Heart right ventricle (tissue), 16 donors: Measurements from ENCODE around the gene PROX2. TPM values are rescaled to one million over a fixed set of nuclear protein-coding genes. Genes with fewer than 3 reads are reported as not detected.

Source experiments
- ATAC-seq, 8 donors: fragments of 200-7000 bp; cut with Tn5 transposase; one replicate each; pipeline ENCODE4 v1.9.1; 2020; ENCODE audit warnings: mild to moderate bottlenecking in 8 of 8, moderate library complexity in 8 of 8, moderate number of reproducible peaks in 1 of 8
- DNase-seq, 2 donors: peaks; one replicate each; pipeline ENCODE4 v3.0.0-alpha.2; 2020
- H3K27ac ChIP-seq, 10 donors: fragments of 200-600 bp; sonication (generic) in 2 of 10; one replicate each; pipeline versions ENCODE4 v1.5.0 to v1.8.0; 2020 to 2022; ENCODE audit warnings: mild to moderate bottlenecking in 3 of 10
- H3K27me3 ChIP-seq, 7 donors: fragments of 200-600 bp; one replicate each; pipeline ENCODE4 v1.8.0; 2021 to 2022; ENCODE audit warnings: mild to moderate bottlenecking in 2 of 7
- H3K36me3 ChIP-seq, 9 donors: fragments of 200-600 bp; sonication (generic) in 1 of 9; one replicate each; pipeline versions ENCODE4 v1.5.0 to v1.8.0; 2020 to 2022; ENCODE audit warnings: mild to moderate bottlenecking in 2 of 9
- H3K4me1 ChIP-seq, 9 donors: fragments of 200-600 bp; sonication (generic) in 1 of 9; one replicate each; pipeline versions ENCODE4 v1.5.0 to v1.8.0; 2020 to 2022; ENCODE audit warnings: mild to moderate bottlenecking in 4 of 9
- H3K4me3 ChIP-seq, 10 donors: fragments of 200-600 bp; sonication (generic) in 2 of 10; one replicate each; pipeline versions ENCODE4 v1.5.0 to v1.8.0; 2020 to 2022; ENCODE audit warnings: mild to moderate bottlenecking in 7 of 10, moderate library complexity in 2 of 10
- H3K9me3 ChIP-seq, 11 donors: fragments of 200-600 bp in 10 of 11; sonication (generic) in 2 of 11; one replicate each; pipeline versions ENCODE4 v1.5.0 to v1.8.0; 2013 to 2022; ENCODE audit warnings: mild to moderate bottlenecking in 2 of 11, control low read depth in 1 of 11, moderate library complexity in 1 of 11
- CTCF ChIP-seq, 9 donors: fragments of 200-600 bp; sonication (generic) in 2 of 9; IDR thresholded peaks; one replicate each; pipeline versions ENCODE4 v1.5.0 to v1.8.0; 2021 to 2022; ENCODE audit warnings: antibody characterized with exemption in 9 of 9, mild to moderate bottlenecking in 5 of 9, moderate library complexity in 1 of 9
- WGBS, 2 donors: extraction: QIAGEN DNeasy Blood & Tissue Kit; methylation state at CpG; one replicate each; pipeline ENCODE4 v1.1.7; 2013; ENCODE audit warnings: inconsistent platforms in 1 of 2; 5-methylcytosine and 5-hydroxymethylcytosine counted together
- intact Hi-C, 10 donors: fragments of 100-400 bp; cut with DNase I; formaldehyde crosslinking; loops; one replicate each; pipeline versions ENCODE4 v1.11.1 to v1.14.2; 2022
- polyA plus RNA-seq, 2 donors: library from polyadenylated mRNA; stranded (reverse); fragments of 200-250 nt; gene quantifications; one replicate each; pipeline ENCODE4 v1.2.3, GENCODE V29; 2013
- total RNA-seq, 10 donors: library from RNA; stranded (reverse); fragmentation: NEBNext Ultra II Directional in 3 of 10; extraction: Animal tissue kit (Norgen Biotek cat#: 25700) in 3 of 10; gene quantifications; one replicate each; pipeline versions ENCODE4 v1.2.1 to v1.2.4, GENCODE V29; 2021 to 2023
- donor health status: Arrhythmogenic right ventricular cardiomyopathy.
- donor health status: ischemic (EF 13 %, LVEDD 7.1; RV severe dilation, severe dysfunction).
- donor health status: healthy with polysubstance abuse.
- donor health status: DM: no; HTN: yes; CAD: no.
- donor health status: DM: no; HTN: no; CAD: no.
- donor health status: ischemic (EF 25% LVEDD 6.9; RV normal size, moderate dysfunction).
- donor health status: ischemic (EF 25% LVEDD 5.7; RV mildly dilated, moderate dysfunction).
- donor health status: healthy.
- donor health status: DM: yes; HTN: yes; CAD: no.
- donor health status: Ischemic cardiomyopathy.
- donor health status: ischemic (EF 35%, LVEDD 5.7; RV mildly dilated, moderate dysfunction).
- donor health status: nonischemic (EF 11% LVEDD 7.7; RV severe dilation, severe dysfunction).
- donor health status: DM: yes; HTN: yes; CAD: no.
- donor health status: PGD.
- donor health status: ischemic (EF 29% LVEDD 5.4; RV normal size, mild dysfunction).
- donor health status: nonischemic (EF 23%, LVEDD 6.1; RV moderate dilation, normal function).

Gene PROX2
- total and polyA plus RNA-seq, 12 donors: not detected

DNA sequence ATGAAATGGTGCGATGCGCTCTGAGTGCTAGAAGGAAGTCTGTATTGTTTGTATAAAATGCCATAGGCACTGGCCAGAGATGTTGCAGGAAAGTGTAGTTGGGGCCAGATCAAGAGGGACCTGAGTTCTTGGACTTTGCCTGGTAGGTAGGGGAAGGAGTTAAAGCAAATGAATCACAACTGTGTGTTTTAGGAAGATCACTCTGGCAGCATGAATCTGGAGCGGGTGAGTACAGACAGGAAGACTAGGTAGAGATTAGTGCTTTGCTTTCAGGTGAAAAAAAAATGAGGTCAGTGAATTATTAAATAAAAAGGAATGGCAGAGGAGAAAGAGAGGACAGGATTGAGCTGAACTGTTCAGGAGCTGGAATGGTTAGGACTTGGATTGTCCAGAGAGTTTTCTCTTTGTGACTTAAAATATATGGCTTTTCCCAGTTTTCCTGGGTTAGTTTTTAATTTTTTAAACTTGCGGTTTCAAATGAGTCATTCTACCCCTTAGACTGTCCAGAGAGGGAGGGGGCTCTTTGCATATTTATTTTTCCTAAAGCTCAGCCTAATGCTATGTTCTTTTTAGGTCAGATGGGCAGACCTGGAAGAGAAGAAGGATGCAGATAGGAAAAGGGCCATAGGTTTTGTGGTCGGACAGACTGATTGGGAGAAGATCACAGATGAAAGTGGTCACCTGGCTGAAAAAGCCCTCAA is 41.1 kb downstream of the PROX2 start:
- TF ChIP-seq CTCF (IDR thresholded peaks at IDR 0.05): no peak
- DNase-seq (no peak), ATAC-seq (no peak)
- Histone ChIP-seq H3K27me3 (no peaks in the 10 kb centered on the region), H3K36me3 (peaks cover 0 to 67% (median 17%) of the 10 kb centered on the region in 9 donors), H3K9me3 (no peaks in the 10 kb centered on the region), H3K27ac (no peak overlapping the region), H3K4me3 (no peak overlapping the region), H3K4me1 (peaks cover 0 to 28% (median 0%) of the 10 kb centered on the region in 9 donors)
- intact Hi-C loops: no loop called here
- 75 to 87% methylated on average over 5 of the region's 5 CpGs for WGBS, 2 donors

- ATAC-seq (no peak), DNase-seq (no peak)
- H3K4me3 ChIP-seq: no peak overlapping the region
- no peak for TF ChIP-seq CTCF (IDR thresholded peaks at IDR 0.05)
- H3K9me3 ChIP-seq: no peaks in the 10 kb centered on the region
- peaks cover 0 to 81% (median 21%) of the 10 kb centered on the region in 9 donors for H3K36me3 ChIP-seq
- H3K27me3 ChIP-seq: no peaks in the 10 kb centered on the region
- intact Hi-C loops: no loop called here
- no peak overlapping the region for H3K27ac ChIP-seq
- H3K4me1 ChIP-seq: peaks cover 0 to 24% (median 0%) of the 10 kb centered on the region in 9 donors
- 95 to 96% methylated on average over 4 of the region's 4 CpGs for WGBS, 2 donors
Measured at GRCh38 chr14:74832849-74833248, 43.1 kb downstream of the PROX2 start.

DNA sequence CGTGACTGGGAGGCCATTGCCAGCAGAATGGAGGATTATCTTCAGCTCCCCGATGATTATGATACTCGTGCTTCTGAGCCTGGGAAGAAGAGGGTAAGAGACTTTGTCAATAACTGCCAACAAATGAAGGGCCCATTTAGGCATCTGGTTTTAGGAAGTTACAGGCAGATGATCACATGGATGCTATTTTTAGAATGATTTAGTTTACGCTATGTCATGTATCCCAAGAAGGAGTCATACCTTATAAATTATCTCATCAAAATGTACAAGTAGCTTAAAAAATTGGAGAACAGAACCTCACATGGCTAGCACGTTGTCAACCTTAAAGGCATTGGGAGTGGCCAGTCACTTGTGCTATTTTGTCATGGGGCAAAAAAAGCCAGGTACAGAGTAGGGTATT is 46.7 kb downstream of the PROX2 start:
- Histone ChIP-seq H3K9me3 (no peaks in the 10 kb centered on the region), H3K36me3 (peaks cover 0 to 86% (median 21%) of the 10 kb centered on the region in 9 donors), H3K27ac (no peak overlapping the region), H3K27me3 (no peaks in the 10 kb centered on the region), H3K4me1 (peaks cover 0 to 11% (median 0%) of the 10 kb centered on the region in 9 donors), H3K4me3 (no peak overlapping the region)
- no peak for ATAC-seq
- 64 to 73% methylated on average over 5 of the region's 5 CpGs for WGBS, 2 donors
- DNase-seq: no peak
- intact Hi-C loops: no loop called here
- TF ChIP-seq CTCF (IDR thresholded peaks at IDR 0.05): no peak

DNA sequence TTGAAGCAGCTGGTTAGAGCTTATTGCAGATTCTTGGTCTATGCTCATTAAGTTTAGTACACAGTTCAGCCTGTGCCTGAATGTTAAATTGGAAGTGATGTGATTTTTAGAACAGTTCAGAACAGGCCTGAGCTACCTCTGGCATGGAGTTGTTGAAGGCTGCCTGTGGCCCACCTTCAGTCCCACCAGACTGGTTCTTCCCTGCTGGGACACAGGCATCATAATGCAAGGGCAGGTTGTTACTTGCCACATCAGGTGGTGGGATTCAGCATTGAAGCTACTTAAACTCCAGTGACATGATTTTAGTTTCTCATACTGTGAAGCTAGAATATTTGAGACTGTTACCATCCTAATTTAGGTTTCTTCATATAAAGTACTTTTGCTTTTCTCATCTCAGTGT is 49.4 kb downstream of the PROX2 start:
- Histone ChIP-seq H3K27me3 (no peaks in the 10 kb centered on the region), H3K27ac (no peak overlapping the region), H3K4me3 (no peak overlapping the region), H3K36me3 (peaks cover 0 to 91% (median 20%) of the 10 kb centered on the region in 9 donors), H3K4me1 (peaks cover 0 to 11% (median 0%) of the 10 kb centered on the region in 9 donors), H3K9me3 (no peaks in the 10 kb centered on the region)
- ATAC-seq: no peak
- intact Hi-C loops: no loop called here
- no peak for TF ChIP-seq CTCF (IDR thresholded peaks at IDR 0.05)
- no peak for DNase-seq

Other genes with a start within 250 kb of the PROX2 start
- 10 to 100 TPM; 18.1 to 27.2 (median 20.9) TPM for gene AREL1, start 163.1 kb downstream of the PROX2 start, total RNA-seq
- gene AREL1, start 163.1 kb downstream of the PROX2 start, polyA plus RNA-seq: 1 to 10 TPM; 8.8 to 8.9 TPM
- gene FCF1, start 163.0 kb downstream of the PROX2 start, total RNA-seq: 10 to 100 TPM; 31.7 to 45.5 (median 37.2) TPM
- gene FCF1, start 163.0 kb downstream of the PROX2 start, polyA plus RNA-seq: 10 to 100 TPM in 1 of 2 donors, 1 to 10 TPM in 1; 3.4 to 20.8 TPM
- gene YLPM1, start 112.8 kb downstream of the PROX2 start, total RNA-seq: 10 to 100 TPM; 25.2 to 45.9 (median 37.9) TPM
- gene YLPM1, start 112.8 kb downstream of the PROX2 start, polyA plus RNA-seq: 10 to 100 TPM in 1 of 2 donors, 1 to 10 TPM in 1; 8.4 to 20.8 TPM
- gene DLST, start 5.8 kb upstream of the PROX2 start, total RNA-seq: 100 to 1,000 TPM; 179 to 273 (median 227) TPM
- 10 to 100 TPM; 52.5 to 96.0 TPM for gene DLST, start 5.8 kb upstream of the PROX2 start, polyA plus RNA-seq
- 10 to 100 TPM; 14.5 to 27.0 (median 21.9) TPM for gene RPS6KL1, start 47.1 kb upstream of the PROX2 start, total RNA-seq
- gene RPS6KL1, start 47.1 kb upstream of the PROX2 start, polyA plus RNA-seq: 10 to 100 TPM; 10.3 to 27.1 TPM
- 10 to 100 TPM in 1 of 10 donors, 1 to 10 TPM in 9; 2.1 to 22.5 (median 6.1) TPM for gene PGF, start 79.5 kb upstream of the PROX2 start, total RNA-seq
- 10 to 100 TPM in 1 of 2 donors, 1 to 10 TPM in 1; 6.8 to 12.2 TPM for gene PGF, start 79.5 kb upstream of the PROX2 start, polyA plus RNA-seq
- gene EIF2B2, start 126.8 kb upstream of the PROX2 start, total RNA-seq: 10 to 100 TPM; 25.9 to 44.5 (median 31.5) TPM
- 10 to 100 TPM; 14.3 to 60.4 TPM for gene EIF2B2, start 126.8 kb upstream of the PROX2 start, polyA plus RNA-seq
- 10 to 100 TPM; 14.7 to 21.6 (median 18.7) TPM for gene MLH3, start 175.3 kb upstream of the PROX2 start, total RNA-seq
- gene MLH3, start 175.3 kb upstream of the PROX2 start, polyA plus RNA-seq: 10 to 100 TPM in 1 of 2 donors, 1 to 10 TPM in 1; 8.4 to 15.7 TPM
- gene ACYP1, start 187.9 kb upstream of the PROX2 start, total RNA-seq: 10 to 100 TPM in 5 of 10 donors, 1 to 10 TPM in 5; 7.9 to 12.6 (median 10.0) TPM
- gene ACYP1, start 187.9 kb upstream of the PROX2 start, polyA plus RNA-seq: 10 to 100 TPM; 13.6 to 34.9 TPM
- gene ZC2HC1C, start 193.5 kb upstream of the PROX2 start, total RNA-seq: 10 to 100 TPM in 3 of 10 donors, 1 to 10 TPM in 7; 4.6 to 12.4 (median 8.9) TPM
- 10 to 100 TPM in 1 of 2 donors, 1 to 10 TPM in 1; 3.7 to 14.6 TPM for gene ZC2HC1C, start 193.5 kb upstream of the PROX2 start, polyA plus RNA-seq